Osteoblast (primary cell): ENCODE data around the gene CLK3. TPM values are rescaled to one million over a fixed set of nuclear protein-coding genes. Genes with fewer than 3 reads are reported as not detected.

Experiments used
- DNase-seq: peaks from one replicate; pipeline ENCODE4 v3.0.0; 2011; ENCODE audit warnings: low spot score, mixed read lengths; ENCODE audit not compliant: insufficient read length; ENCODE audit errors: missing footprints
- H2AFZ ChIP-seq: 2 replicates; pipeline ENCODE4 v1.6.0; 2011; ENCODE audit warnings: mild to moderate bottlenecking, low read length
- H3K27ac ChIP-seq: 2 replicates; pipeline ENCODE4 v1.5.1; 2011; ENCODE audit warnings: mild to moderate bottlenecking, low read depth, low read length, moderate library complexity
- H3K27me3 ChIP-seq: 2 replicates; pipeline ENCODE4 v1.6.0; 2012; ENCODE audit warnings: mild to moderate bottlenecking, control low read depth, inconsistent platforms, low read length, moderate library complexity; ENCODE audit not compliant: insufficient read depth
- H3K36me3 ChIP-seq: 2 replicates; pipeline ENCODE4 v1.5.1; 2011; ENCODE audit warnings: mild to moderate bottlenecking, low read length, control low read depth, moderate library complexity; ENCODE audit not compliant: insufficient read depth
- H3K4me1 ChIP-seq: 2 replicates; pipeline ENCODE4 v1.5.1; 2011; ENCODE audit warnings: mild to moderate bottlenecking, low read length, control low read depth, moderate library complexity; ENCODE audit not compliant: insufficient read depth
- H3K4me2 ChIP-seq: 2 replicates; pipeline ENCODE4 v1.6.0; 2011; ENCODE audit warnings: mild to moderate bottlenecking, low read length; ENCODE audit not compliant: insufficient read depth
- H3K4me3 ChIP-seq: fragments of 200-600 bp; sonication (generic); 3 replicates; pipeline ENCODE4 v1.5.1; 2012; ENCODE audit warnings: mild to moderate bottlenecking, low read length, inconsistent platforms; ENCODE audit not compliant: insufficient read depth
- H3K79me2 ChIP-seq: 2 replicates; pipeline ENCODE4 v1.6.0; 2012; ENCODE audit warnings: mild to moderate bottlenecking, low read length, control low read depth, inconsistent platforms; ENCODE audit not compliant: insufficient read depth
- H3K9me3 ChIP-seq: 2 replicates; pipeline ENCODE4 v1.5.1; 2011; ENCODE audit warnings: low read depth, low read length, control low read depth
- H4K20me1 ChIP-seq: 2 replicates; pipeline ENCODE4 v1.6.0; 2012; ENCODE audit warnings: mild to moderate bottlenecking, low read length, control low read depth; ENCODE audit not compliant: insufficient read depth
- CTCF ChIP-seq: IDR thresholded peaks from 2 replicates; pipeline ENCODE4 v1.5.1; 2011; ENCODE audit warnings: mild to moderate bottlenecking, low read depth, low read length, moderate library complexity; ENCODE audit errors: extremely low read depth
- total RNA-seq: library from RNA; depleted of rRNA; stranded (reverse); fragments of >200 nt; gene quantifications from 2 replicates; pipeline ENCODE4 v1.2.3, GENCODE V29; 2012

Gene CLK3
- total RNA-seq, 1 donor: 47.0 TPM

- TF ChIP-seq CTCF: peak; percentile 98
- peaks cover 69% of the 10 kb centered on the region for H3K36me3 ChIP-seq
- H2AFZ ChIP-seq: no peak overlapping the region
- H3K79me2 ChIP-seq: peaks cover 86% of the 10 kb centered on the region
- peaks cover 12% of the 10 kb centered on the region for H3K4me1 ChIP-seq
- no peak overlapping the region for H3K4me3 ChIP-seq
- no peaks in the 10 kb centered on the region for H3K9me3 ChIP-seq
- H4K20me1 ChIP-seq: peaks cover 81% of the 10 kb centered on the region
- H3K4me2 ChIP-seq: no peak overlapping the region
- H3K27ac ChIP-seq: no peak overlapping the region
- peak; percentile 99 for DNase-seq
- no peaks in the 10 kb centered on the region for H3K27me3 ChIP-seq
These were observed 5.3 kb downstream of the CLK3 start for GRCh38 chr15:74620636-74621545.

- Histone ChIP-seq H2AFZ (no peak overlapping the region), H3K36me3 (peaks cover 76% of the 10 kb centered on the region), H3K9me3 (no peaks in the 10 kb centered on the region), H3K79me2 (peaks cover 85% of the 10 kb centered on the region), H3K27ac (no peak overlapping the region), H3K4me3 (no peak overlapping the region), H4K20me1 (peaks cover 81% of the 10 kb centered on the region), H3K4me1 (peaks cover 12% of the 10 kb centered on the region), H3K4me2 (no peak overlapping the region), H3K27me3 (no peaks in the 10 kb centered on the region)
- TF ChIP-seq CTCF: no peak
- DNase-seq: peak; percentile 52
These were observed 5.9 kb downstream of the CLK3 start for GRCh38 chr15:74621546-74621920.

- peaks cover 8% of the 10 kb centered on the region for H3K4me1 ChIP-seq
- H3K27ac ChIP-seq: no peak overlapping the region
- H3K79me2 ChIP-seq: peaks cover 81% of the 10 kb centered on the region
- H3K27me3 ChIP-seq: no peaks in the 10 kb centered on the region
- H3K36me3 ChIP-seq: peaks cover 80% of the 10 kb centered on the region
- H3K4me3 ChIP-seq: no peak overlapping the region
- peaks cover 80% of the 10 kb centered on the region for H4K20me1 ChIP-seq
- H2AFZ ChIP-seq: no peak overlapping the region
- H3K9me3 ChIP-seq: no peaks in the 10 kb centered on the region
- H3K4me2 ChIP-seq: no peak overlapping the region
- no peak for TF ChIP-seq CTCF
- peak; percentile 9 for DNase-seq
These were observed 6.3 kb downstream of the CLK3 start for GRCh38 chr15:74621936-74622335.

GRCh38 chr15:74622758-74623157 is 7.1 kb downstream of the CLK3 start:
- Histone ChIP-seq H3K9me3 (no peaks in the 10 kb centered on the region), H3K4me3 (no peak overlapping the region), H2AFZ (no peak overlapping the region), H3K4me1 (no peaks in the 10 kb centered on the region), H3K27me3 (no peaks in the 10 kb centered on the region), H3K4me2 (no peak overlapping the region), H3K79me2 (peaks cover 73% of the 10 kb centered on the region), H3K36me3 (peaks cover 88% of the 10 kb centered on the region), H3K27ac (no peak overlapping the region), H4K20me1 (peaks cover 78% of the 10 kb centered on the region)
- peak; percentile 61 for DNase-seq
- TF ChIP-seq CTCF: no peak
